GM10266 (cell line): ENCODE measurements around the gene NEK2.
"Not testable (repeated sequence)": the region's sequence is repeated elsewhere in the genome, so short reads cannot be mapped to it uniquely, and the experiment has no call there.

Source experiments
- DNase-seq: peaks from one replicate; pipeline ENCODE4 v3.0.0; 2012; ENCODE audit errors: extremely low spot score
- TF ChIP-seq, protein P1 (sequence below): IDR thresholded peaks from 2 replicates; pipeline ENCODE4 v1.5.1; 2012; ENCODE audit warnings: mild to moderate bottlenecking, low read depth; ENCODE audit not compliant: control insufficient read depth, insufficient read depth; ENCODE audit errors: missing control alignments

Gene NEK2

DNA sequence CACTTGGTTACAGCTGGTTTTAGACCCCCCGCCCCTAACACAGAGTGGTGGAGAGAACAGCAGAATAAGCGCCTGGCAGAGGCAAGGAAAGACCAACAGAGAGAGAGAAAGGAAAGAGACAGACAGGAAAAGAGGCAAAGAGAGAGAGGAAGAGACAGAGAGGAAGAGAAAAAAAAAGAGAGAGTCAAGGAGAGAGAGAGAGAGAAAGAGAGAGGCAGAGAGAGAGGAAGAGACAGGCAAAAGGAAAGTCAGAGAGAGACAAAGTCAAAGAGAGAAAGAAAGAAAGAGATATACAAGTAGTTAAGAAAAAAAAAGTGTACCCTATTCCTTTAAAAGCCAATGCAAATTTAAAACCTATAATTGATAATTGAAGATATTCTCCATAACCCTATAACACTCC is 13.0 kb upstream of the NEK2 start:
- TF ChIP-seq, protein P1, sequence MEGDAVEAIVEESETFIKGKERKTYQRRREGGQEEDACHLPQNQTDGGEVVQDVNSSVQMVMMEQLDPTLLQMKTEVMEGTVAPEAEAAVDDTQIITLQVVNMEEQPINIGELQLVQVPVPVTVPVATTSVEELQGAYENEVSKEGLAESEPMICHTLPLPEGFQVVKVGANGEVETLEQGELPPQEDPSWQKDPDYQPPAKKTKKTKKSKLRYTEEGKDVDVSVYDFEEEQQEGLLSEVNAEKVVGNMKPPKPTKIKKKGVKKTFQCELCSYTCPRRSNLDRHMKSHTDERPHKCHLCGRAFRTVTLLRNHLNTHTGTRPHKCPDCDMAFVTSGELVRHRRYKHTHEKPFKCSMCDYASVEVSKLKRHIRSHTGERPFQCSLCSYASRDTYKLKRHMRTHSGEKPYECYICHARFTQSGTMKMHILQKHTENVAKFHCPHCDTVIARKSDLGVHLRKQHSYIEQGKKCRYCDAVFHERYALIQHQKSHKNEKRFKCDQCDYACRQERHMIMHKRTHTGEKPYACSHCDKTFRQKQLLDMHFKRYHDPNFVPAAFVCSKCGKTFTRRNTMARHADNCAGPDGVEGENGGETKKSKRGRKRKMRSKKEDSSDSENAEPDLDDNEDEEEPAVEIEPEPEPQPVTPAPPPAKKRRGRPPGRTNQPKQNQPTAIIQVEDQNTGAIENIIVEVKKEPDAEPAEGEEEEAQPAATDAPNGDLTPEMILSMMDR, result no peak
- DNase-seq, result no peak

- TF ChIP-seq, protein P1, result no peak
- DNase-seq, result no peak
Observed at GRCh38 chr1:211687462-211688215, 12.2 kb upstream of the NEK2 start.

GRCh38 chr1:211685823-211686222 is 10.4 kb upstream of the NEK2 start:
- DNase-seq, result no peak
- TF ChIP-seq, protein P1, result no peak

DNA sequence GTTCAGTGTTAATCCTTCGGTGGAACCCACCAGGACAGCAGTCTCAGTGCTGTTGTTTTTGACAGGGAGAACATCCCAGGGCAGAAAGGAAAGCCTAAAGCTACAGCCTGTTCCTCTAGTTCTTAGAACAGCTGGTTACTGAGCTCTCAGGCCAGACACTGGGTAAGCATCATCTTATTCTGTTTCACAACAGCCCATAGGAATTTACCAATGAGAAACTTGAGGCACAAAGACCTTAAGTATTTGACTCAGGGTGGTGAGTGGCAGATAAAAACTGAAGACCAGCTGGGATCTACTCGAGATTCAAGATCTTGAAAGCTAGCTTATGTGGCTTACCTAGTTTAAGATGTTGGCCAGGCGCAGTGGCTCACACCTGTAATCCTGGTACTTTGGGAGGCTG is 9.4 kb upstream of the NEK2 start:
- no peak for DNase-seq
- TF ChIP-seq, protein P1, result no peak

DNA sequence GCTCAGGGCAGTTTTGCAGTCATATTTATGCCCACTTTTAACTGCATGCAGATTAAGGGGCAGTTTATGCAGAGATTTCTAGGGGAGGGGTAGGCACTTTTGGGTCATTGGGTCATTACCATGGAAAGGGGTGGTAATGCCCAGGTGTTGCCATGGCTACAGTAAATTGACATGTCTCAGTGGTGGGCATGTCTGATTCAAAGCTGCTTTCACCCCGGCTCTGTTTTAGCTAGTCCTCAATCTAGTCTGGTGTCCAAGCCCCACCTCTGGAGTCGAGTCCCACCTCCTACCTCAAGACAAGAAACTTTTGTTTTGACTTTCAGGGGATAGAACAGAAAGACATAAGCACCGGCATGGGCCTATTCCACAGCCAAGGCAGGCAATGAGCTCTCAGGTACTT is 8.9 kb upstream of the NEK2 start:
- TF ChIP-seq, protein P1, result no peak
- no peak for DNase-seq

DNA sequence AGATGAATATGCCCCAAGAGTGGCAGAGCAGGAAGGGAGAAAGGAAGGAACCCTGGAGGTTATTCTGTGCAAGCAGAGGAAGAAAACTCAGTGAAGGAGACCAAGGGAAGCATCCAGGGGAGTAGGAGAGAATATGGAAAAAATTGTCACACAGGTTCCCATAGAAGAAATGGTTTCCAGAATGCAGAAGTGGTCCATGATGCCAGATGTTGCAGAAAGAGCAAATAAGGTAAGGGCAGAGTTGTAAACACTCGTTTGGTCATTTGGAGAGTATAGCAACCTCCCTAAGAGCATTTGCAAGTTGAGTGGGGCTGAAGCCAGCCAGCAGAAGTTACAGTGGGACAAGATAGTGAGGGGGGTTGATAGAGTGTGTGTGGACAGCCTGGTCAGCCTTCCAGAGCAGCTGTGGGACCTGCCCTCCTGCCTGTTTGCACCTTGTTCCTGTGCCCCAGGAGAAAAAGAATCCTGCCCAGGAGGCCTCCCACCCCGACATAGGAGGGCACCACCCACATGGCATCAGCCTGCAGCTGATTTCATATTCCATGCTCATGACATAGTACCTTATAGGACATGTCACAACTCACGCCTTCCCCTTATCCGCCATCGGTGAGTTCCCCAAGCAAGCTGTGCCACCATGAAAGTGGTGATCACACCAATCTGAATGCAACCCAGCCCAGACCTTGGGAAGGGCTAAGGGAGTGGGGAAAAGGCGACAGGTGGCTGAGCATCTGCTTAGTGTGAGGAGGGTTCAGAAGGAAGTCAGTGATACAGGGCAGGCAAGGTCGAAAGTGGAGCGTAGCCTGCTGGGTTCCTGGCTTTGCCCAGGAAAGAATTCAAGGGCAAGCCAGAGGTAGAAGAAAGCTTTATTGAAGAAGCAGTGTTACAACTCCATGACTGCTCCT is 8.2 kb upstream of the NEK2 start:
- TF ChIP-seq, protein P1, result no peak
- no peak for DNase-seq

- DNase-seq, result not testable (repeated sequence)
Observed at GRCh38 chr1:211682186-211682585, 6.8 kb upstream of the NEK2 start.
